Keratinocyte (primary cell): ENCODE data around the gene PHYH.

ENCODE experiments used
- CTCF ChIP-seq, 3 experiments: IDR thresholded peaks in 1 of 3; conservative IDR thresholded peaks in 1 of 3; optimal IDR thresholded peaks in 1 of 3; 2 replicates in 2 of 3; 3 replicates in 1 of 3; pipeline versions ENCODE3 to v1.5.1; 2011; ENCODE audit warnings: low read length in 3 of 3, mild to moderate bottlenecking in 3 of 3, moderate library complexity in 2 of 3, control low read depth in 1 of 3, inconsistent platforms in 1 of 3; ENCODE audit not compliant: insufficient read depth in 2 of 3; ENCODE audit errors: extremely low read depth in 1 of 3
- EZH2 ChIP-seq: IDR thresholded peaks from one replicate; pipeline ENCODE4 v1.6.1; 2012; ENCODE audit warnings: inconsistent platforms, mild to moderate bottlenecking, low read length, moderate library complexity

- TF ChIP-seq CTCF (optimal IDR thresholded peaks at IDR 0.05 in 1 of 3, IDR thresholded peaks at IDR 0.05 in 1 of 3, conservative IDR thresholded peaks at IDR 0.05 in 1 of 3; ENCODE audit: extremely low read depth in 1 of 3, insufficient read depth in 2 of 3, low read length in 3 of 3): no peak
- TF ChIP-seq EZH2: no peak
Observed at GRCh38 chr10:13263591-13263990, 36.3 kb downstream of the PHYH start.
